Fibroblast of skin of right quadriceps (primary cell): ENCODE results near the gene PNLDC1.
"Not testable (repeated sequence)": the region's sequence is repeated elsewhere in the genome, so short reads cannot be mapped to it uniquely, and the experiment has no call there.

Source experiments
- DNase-seq: peaks from one replicate; pipeline ENCODE4 v3.0.0-alpha.2; 2013

PNLDC1 gene

GRCh38 chr6:159821726-159822125, 21.6 kb downstream of the PNLDC1 start:
- no peak for DNase-seq

- no peak for DNase-seq
Observed at GRCh38 chr6:159823953-159824352, 23.9 kb downstream of the PNLDC1 start.

GRCh38 chr6:159824690-159825089, 24.6 kb downstream of the PNLDC1 start:
- DNase-seq = not testable (repeated sequence)

- DNase-seq = no peak
Observed at GRCh38 chr6:159826004-159826403, 25.9 kb downstream of the PNLDC1 start.

- no peak for DNase-seq
Observed at GRCh38 chr6:159826968-159827647, 27.0 kb downstream of the PNLDC1 start.

- peak; percentile 47 for DNase-seq
Observed at GRCh38 chr6:159828074-159828473, 28.0 kb downstream of the PNLDC1 start.

GRCh38 chr6:159829526-159829925, 29.4 kb downstream of the PNLDC1 start:
- DNase-seq = peak; percentile 45

GRCh38 chr6:159830501-159831372, 30.7 kb downstream of the PNLDC1 start:
- no peak for DNase-seq

GRCh38 chr6:159831373-159831679, 31.2 kb downstream of the PNLDC1 start:
- no peak for DNase-seq

- DNase-seq = no peak
Observed at GRCh38 chr6:159832946-159833345, 32.9 kb downstream of the PNLDC1 start.

GRCh38 chr6:159833556-159833955, 33.5 kb downstream of the PNLDC1 start:
- peak; percentile 25 for DNase-seq

GRCh38 chr6:159833997-159834603, 34.0 kb downstream of the PNLDC1 start:
- no peak for DNase-seq

- DNase-seq = no peak
Observed at GRCh38 chr6:159836718-159837490, 36.8 kb downstream of the PNLDC1 start.

GRCh38 chr6:159837511-159837910, 37.4 kb downstream of the PNLDC1 start:
- no peak for DNase-seq

- no peak for DNase-seq
Observed at GRCh38 chr6:159838020-159838744, 38.1 kb downstream of the PNLDC1 start.

GRCh38 chr6:159842035-159842434, 42.0 kb downstream of the PNLDC1 start:
- no peak for DNase-seq

- no peak for DNase-seq
Observed at GRCh38 chr6:159844737-159845645, 44.9 kb downstream of the PNLDC1 start.

GRCh38 chr6:159848552-159848951, 48.5 kb downstream of the PNLDC1 start:
- DNase-seq = not testable (repeated sequence)

- DNase-seq = not testable (repeated sequence)
Observed at GRCh38 chr6:159849851-159850250, 49.8 kb downstream of the PNLDC1 start.

- no peak for DNase-seq
Observed at GRCh38 chr6:159852877-159853276, 52.8 kb downstream of the PNLDC1 start.

- no peak for DNase-seq
Observed at GRCh38 chr6:159853754-159854153, 53.7 kb downstream of the PNLDC1 start.
